ENCODE data around the gene RPUSD3. TPM values are rescaled to one million over a fixed set of nuclear protein-coding genes. Genes with fewer than 3 reads are reported as not detected.

The RPUSD3 gene
- total and polyA plus RNA-seq, 9 of the 15 experiments (the other 6 are each of a cell fraction or from before 2014, with no cell fraction given) = 13.8 to 99.0 (median 59.3) TPM

DNA sequence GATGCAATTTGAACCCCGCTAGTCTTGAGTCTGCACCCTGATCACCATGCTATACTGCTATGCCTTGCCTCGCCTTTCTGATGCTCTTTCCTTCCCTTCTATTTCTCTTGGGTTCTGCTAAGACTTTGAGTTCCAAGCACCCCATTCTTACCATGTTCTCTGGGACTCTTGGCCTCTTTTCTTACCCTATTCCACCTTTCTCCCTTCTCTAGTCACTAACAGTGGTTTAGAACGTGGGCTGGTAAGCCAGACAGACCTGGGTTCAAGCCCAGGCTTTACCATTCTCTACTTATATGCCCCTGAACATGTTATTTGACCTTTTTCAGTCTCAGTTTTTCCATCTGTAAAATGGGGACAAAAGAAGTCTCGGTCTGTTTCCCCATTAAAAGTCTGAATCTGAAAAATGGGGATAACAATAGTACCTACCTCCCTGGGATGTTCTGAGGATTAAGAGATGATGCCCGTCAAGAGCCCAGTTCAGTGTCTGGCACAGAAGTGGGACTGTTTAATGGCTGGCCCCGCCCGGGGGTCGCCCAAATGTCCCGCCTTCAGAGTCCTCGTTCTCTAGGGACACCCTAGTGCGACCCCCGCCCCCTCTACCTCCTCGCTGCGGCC, 51.9 kb downstream of the RPUSD3 start (continued):
- TF ChIP-seq CREB3 (tag; conservative IDR thresholded peaks at IDR 0.05; ENCODE audit: low read depth) (0 out of 2 replicates have a peak, but pooled peaks have one; percentile 20), RBM15 (IDR thresholded peaks at IDR 0.05; ENCODE audit: insufficient read depth, low read length) (no peak), BCL6 (CRISPR knock-in tag; IDR thresholded peaks at IDR 0.05) (0 out of 2 replicates have a peak, but pooled peaks have one; percentile 20), SIN3B (IDR thresholded peaks at IDR 0.05; ENCODE audit: low read depth) (peak; percentile 56; the same call in 1 of the 2 replicates), ZSCAN32 (CRISPR knock-in tag; IDR thresholded peaks at IDR 0.05) (no peak), CHD4 (IDR thresholded peaks at IDR 0.05; ENCODE audit: insufficient read depth, insufficient replicate concordance, low read depth, low read length, poor library complexity, severe bottlenecking) (peak; percentile 97), MECOM (CRISPR knock-in tag; IDR thresholded peaks at IDR 0.05) (peak; percentile 46; the same call in 1 of the 2 replicates), RAD21 (CRISPR knock-in tag; conservative IDR thresholded peaks at IDR 0.05 in 1 of 2, IDR thresholded peaks at IDR 0.05 in 1 of 2) (peak in 1 of 2 experiments; percentile 9; a peak in 2 of 4 replicates), PHB (CRISPR knock-in tag; IDR thresholded peaks at IDR 0.05) (peak; percentile 62; the same call in 1 of the 2 replicates), NR2C1 (IDR thresholded peaks at IDR 0.05) (no peak), NR2C1 (tag; IDR thresholded peaks at IDR 0.05) (peak; percentile 30; the same call in 1 of the 2 replicates), BCOR (IDR thresholded peaks at IDR 0.05) (peak; percentile 97), ZNF551 (CRISPR knock-in tag; IDR thresholded peaks at IDR 0.05) (0 out of 2 replicates have a peak, but pooled peaks have one; percentile 65), ARID2 (IDR thresholded peaks at IDR 0.05) (no peak), HCFC1 (IDR thresholded peaks at IDR 0.05; ENCODE audit: low read depth, low read length) (0 out of 2 replicates have a peak, but pooled peaks have one; percentile 9), MIER1 (IDR thresholded peaks at IDR 0.05; ENCODE audit: low read depth) (peak; percentile 62; the same call in 1 of the 2 replicates), TAF9B (IDR thresholded peaks at IDR 0.05; ENCODE audit: partially characterized antibody) (peak; percentile 50), ZBTB26 (CRISPR knock-in tag; IDR thresholded peaks at IDR 0.05) (0 out of 2 replicates have a peak, but pooled peaks have one; percentile 41), TCF3 (CRISPR knock-in tag; IDR thresholded peaks at IDR 0.05) (no peak), NBN (IDR thresholded peaks at IDR 0.05; ENCODE audit: low read depth) (0 out of 2 replicates have a peak, but pooled peaks have one; percentile 25), GABPB1 (CRISPR knock-in tag; IDR thresholded peaks at IDR 0.05) (no peak; the same call in 1 of the 2 replicates), TEAD1 (CRISPR knock-in tag; IDR thresholded peaks at IDR 0.05) (peak in 1 of 2 experiments; percentile 37; a peak in 1 of 4 replicates), HDAC3 (IDR thresholded peaks at IDR 0.05; ENCODE audit: borderline replicate concordance, partially characterized antibody) (peak; percentile 29)
- TF ChIP-seq, protein P1, sequence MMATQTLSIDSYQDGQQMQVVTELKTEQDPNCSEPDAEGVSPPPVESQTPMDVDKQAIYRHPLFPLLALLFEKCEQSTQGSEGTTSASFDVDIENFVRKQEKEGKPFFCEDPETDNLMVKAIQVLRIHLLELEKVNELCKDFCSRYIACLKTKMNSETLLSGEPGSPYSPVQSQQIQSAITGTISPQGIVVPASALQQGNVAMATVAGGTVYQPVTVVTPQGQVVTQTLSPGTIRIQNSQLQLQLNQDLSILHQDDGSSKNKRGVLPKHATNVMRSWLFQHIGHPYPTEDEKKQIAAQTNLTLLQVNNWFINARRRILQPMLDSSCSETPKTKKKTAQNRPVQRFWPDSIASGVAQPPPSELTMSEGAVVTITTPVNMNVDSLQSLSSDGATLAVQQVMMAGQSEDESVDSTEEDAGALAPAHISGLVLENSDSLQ (IDR thresholded peaks at IDR 0.05) = no peak; the same call in 1 of the 2 replicates
- TF ChIP-seq, protein P2, sequence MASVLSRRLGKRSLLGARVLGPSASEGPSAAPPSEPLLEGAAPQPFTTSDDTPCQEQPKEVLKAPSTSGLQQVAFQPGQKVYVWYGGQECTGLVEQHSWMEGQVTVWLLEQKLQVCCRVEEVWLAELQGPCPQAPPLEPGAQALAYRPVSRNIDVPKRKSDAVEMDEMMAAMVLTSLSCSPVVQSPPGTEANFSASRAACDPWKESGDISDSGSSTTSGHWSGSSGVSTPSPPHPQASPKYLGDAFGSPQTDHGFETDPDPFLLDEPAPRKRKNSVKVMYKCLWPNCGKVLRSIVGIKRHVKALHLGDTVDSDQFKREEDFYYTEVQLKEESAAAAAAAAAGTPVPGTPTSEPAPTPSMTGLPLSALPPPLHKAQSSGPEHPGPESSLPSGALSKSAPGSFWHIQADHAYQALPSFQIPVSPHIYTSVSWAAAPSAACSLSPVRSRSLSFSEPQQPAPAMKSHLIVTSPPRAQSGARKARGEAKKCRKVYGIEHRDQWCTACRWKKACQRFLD (CRISPR knock-in tag; IDR thresholded peaks at IDR 0.05) = peak; percentile 80; the same call in 1 of the 2 replicates

Data from K562 (cell line).